SK-MEL-5 (cell line): ENCODE measurements around the gene ADAM8. TPM values are rescaled to one million over a fixed set of nuclear protein-coding genes. Genes with fewer than 3 reads are reported as not detected.

ENCODE experiments used
- DNase-seq: peaks from one replicate; pipeline ENCODE4 v3.0.0-alpha.2; 2016; ENCODE audit warnings: low read depth, low spot score
- in situ Hi-C: cut with HindIII; loops from 2 replicates; pipeline ENCODE4 v1.10.0; 2016; ENCODE audit warnings: low sequenced_read_pairs, high pct_unique_total_duplicates, low pct_unique_long_range_greater_than_20kb
- total RNA-seq: library from RNA; depleted of rRNA; stranded (reverse); fragments of >200 nt; shearing (Covaris generic); gene quantifications from 2 replicates; pipeline ENCODE4 v1.2.3, GENCODE V29; 2014

ADAM8 gene
- total RNA-seq, 1 experiment from 2014 or later: 0.05 TPM

DNA sequence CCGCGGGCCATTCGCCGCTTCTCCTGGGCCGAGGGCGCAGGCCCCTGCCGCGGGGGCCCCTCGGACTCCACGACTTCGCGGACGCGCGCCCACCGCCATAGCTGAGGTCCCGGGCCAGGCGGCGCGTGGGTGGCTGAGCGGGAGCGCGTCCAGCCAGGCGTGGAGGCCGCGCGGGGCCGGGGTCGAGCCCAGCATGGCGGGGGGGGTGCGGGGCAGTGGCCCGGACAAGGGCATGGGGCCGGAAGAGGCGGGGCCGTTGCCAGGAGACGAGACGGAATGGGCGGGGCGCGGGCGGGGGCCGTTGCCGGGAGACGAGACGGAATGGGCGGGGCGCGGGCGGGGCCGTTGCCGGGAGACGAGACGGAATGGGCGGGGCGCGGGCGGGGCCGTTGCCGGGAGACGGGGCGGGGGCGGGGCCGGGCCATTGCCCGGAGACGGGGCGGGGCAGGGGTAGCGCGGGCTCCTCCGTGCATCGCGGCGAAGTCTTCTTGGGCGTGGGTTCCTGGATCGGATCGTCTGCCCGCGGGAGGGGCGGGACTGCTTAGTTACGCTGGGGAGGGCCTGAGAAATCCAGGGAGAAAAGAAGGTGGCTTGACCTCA lies 14.8 kb downstream of the ADAM8 start:
- DNase-seq: peak; percentile 68
- in situ Hi-C loops: no loop called here

DNA sequence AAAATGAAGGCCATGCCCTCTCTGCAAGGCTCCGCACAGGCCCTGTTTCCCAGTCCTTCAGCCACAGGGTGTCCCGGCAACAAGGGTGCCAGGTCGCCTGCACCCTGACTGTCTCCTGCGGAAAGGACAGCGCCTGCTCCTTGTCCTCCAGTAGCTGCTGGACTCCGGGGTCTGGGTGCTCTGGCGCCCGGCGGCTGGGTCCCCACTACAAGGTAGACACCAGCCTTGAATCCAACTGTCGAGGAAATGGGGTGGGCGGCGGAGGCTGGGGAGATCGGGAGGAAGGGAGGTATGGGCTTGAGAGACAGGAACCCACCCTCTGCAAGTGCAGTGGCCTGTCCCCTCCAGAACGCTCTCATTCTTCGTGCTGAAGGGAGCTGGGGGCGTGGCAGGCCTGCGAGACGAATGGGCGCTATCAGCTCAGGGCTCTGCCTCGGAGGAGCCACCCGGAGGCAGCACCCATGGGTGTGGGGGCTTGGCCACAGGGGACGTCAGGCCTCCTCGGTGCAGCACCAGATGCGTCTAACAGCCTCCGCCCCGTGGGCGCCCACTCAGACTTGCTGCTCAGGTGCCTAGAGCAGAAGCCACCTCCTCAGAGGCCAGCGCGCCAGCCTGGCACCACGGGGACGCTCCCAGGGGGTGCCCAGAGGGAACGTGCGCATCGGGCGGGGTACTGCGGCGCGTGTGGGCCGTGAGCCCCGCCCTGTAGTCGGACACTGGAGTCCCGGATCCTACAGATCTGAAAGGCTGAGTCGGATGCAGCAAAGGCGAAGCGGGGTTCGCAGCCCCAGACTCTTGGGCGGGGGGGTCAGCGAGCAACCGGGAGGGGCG lies 15.6 kb downstream of the ADAM8 start:
- in situ Hi-C loops: no loop called here
- peak; percentile 26 for DNase-seq

DNA sequence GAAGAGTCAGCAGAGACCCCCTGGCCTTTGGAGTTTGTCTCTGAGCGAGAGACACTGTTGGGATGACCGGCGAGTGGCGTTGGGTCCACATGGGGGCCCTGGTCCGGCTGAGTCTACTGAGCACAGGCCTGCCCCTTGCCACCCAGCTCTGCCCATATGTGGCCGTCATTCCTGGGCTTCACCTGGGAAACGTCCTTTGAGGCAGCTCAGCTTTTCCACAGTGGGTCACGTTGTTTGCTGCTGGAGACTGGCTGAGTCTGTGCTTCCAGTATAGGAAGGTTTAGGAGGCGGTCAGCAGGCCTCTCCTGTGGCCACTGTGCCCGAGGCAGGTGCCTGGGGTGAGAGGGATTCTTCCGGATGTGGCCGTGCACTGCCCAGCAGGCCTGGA lies 17.1 kb downstream of the ADAM8 start:
- no peak for DNase-seq
- in situ Hi-C loops: no loop called here

DNA sequence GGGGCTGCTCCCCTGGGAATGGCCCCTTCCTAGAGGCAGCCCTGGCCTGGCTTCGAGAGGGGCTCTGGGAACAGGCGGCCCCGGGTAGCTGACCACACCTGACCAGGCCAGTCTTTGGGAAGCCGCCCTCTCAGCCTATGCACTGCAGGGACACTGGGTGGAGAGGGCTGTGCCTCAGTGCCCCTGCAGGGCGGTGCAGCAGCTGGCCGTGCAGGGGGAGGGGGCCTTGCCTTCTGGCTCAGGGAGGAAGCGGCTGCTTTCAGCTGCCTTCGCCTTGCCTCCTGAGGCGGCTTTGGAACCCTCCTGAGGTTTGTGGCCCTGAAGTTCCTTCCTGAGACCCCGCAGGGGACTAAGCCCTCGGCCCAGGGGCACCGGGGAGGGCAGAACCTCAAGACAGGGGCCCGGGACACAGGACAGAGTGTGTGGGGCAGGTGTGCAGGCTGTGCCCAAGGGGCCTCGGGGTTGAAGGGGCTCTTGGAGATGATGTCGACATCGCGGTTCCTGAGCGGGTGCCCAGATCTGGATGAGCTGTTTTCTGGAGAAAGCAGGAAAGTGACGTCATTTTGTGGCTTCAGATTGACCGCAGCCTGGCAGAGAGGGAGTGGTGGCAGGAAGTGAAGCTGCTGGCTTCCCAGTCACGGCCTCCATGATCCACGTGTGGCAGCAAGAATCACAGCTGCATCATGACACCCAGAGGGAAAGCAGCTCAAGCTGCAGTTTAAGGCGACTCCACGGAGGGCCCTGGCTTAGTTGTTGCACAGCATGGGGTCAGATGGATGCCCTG lies 17.7 kb downstream of the ADAM8 start:
- in situ Hi-C loops: no loop called here
- DNase-seq: peak; percentile 93

DNA sequence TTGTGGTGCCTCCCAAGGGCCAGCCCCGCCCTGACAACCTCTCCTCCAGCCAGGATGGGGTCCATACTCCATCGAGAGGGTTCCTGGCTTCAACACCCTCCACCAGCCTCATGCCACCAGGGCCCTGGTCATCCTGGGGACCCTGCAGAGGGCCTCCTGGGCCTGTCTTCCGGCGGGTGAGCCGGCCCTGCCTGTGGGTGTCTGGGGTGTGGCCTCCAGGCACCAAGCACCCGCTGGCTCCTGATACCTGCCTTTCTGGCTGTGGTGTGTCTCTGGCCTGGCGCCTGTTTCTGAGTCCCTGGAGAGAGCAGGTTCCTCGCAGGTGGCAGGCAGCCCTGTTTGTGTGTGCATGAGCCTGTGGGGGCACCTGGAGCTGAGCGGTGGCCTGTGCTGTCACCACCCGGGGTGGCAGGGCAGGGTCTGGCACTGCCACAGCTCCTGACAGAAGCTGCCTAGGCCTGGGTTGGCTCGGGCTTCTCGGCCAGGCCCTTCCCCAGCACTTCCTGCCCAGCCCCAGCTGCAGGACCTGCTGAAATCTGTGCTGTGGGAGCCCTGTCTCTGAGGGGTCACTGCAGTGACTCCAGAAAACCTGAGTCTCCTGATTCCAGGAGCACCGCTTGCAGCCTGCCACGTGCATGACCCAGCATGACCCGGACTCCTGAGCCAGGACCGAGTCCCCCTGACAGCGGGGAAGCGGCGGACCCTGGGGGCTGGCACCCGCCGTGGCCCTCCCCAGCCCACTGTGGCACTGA lies 18.4 kb downstream of the ADAM8 start:
- in situ Hi-C loops: no loop called here
- DNase-seq: no peak

DNA sequence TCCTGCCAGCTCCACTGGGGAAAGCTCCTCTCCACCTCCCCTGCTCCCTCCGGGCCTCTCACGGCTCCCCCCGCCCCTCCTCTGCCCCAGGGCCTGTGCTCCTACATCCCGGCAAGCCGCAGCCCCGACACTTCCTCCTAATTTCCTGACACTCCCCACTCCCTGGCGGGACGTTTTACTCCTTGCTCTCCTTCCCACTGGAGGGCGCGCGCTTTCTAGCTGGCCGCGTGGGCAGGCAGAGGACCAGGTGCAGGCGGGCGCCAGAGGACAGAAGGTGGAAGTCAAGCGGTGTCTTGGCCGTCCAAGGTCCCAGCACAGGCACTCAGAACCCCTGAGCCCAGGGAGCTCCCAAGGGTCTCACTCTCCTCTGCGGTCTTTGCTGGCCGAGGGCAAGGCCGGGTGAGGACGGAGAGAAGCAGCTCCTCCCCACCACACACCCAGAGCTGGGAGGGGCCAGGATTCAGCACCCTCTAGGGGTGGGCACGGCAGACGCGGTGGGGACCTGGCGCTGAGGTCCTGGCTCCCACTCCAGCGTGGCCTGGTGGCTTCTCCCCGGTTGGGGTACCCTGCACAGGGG lies 19.1 kb downstream of the ADAM8 start:
- in situ Hi-C loops: no loop called here
- peak; percentile 48 for DNase-seq

DNA sequence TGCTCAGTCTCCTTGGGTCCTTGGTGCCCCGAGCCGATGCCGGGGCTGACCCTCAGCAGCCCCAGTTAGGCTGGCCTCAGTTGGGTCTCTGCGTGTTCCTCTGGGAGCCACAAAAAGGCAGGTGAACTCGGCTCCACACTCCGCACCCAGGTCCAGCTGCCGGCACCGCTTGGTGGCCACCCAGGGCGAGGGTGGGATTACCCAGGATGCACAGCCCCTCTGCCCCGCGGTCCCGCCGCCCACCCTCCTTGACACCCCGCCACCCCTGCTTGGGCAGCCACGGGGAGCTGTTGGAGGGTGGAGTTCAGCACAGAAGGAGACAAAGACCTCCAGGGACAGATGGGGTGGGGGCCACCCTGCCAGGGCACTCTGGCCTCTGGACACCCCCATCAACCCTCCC lies 21.3 kb downstream of the ADAM8 start:
- in situ Hi-C loops: no loop called here
- no peak for DNase-seq

DNA sequence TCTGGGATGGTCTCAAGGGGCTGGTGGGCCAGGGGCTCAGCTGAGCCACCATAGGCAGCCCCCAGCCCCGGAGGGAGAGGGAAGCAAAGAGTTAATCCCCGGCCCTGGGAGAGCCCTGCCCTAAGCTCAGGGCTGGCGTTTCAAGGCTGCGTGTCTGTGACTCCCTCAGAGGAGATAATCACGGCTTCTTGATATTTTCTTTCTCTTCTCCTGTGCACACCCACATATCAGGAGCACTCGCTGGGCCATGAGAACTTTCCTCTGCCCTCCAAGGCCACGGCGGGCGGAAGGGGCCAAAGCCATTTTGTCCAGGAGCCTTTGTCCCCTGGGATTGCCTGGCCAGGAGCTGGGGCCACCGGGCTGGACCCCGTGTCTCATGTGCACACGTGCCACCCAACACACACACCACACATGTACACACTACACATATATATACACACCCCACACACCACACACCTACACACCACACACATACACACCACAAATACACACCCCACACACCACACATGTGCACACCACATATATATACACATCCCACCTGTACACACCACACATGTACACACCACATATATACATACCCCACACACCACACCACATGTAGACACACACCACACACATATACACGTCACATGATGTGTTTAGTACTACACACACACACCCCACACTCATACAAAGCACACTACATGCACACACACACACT lies 22.1 kb downstream of the ADAM8 start:
- no peak for DNase-seq
- in situ Hi-C loops: no loop called here

DNA sequence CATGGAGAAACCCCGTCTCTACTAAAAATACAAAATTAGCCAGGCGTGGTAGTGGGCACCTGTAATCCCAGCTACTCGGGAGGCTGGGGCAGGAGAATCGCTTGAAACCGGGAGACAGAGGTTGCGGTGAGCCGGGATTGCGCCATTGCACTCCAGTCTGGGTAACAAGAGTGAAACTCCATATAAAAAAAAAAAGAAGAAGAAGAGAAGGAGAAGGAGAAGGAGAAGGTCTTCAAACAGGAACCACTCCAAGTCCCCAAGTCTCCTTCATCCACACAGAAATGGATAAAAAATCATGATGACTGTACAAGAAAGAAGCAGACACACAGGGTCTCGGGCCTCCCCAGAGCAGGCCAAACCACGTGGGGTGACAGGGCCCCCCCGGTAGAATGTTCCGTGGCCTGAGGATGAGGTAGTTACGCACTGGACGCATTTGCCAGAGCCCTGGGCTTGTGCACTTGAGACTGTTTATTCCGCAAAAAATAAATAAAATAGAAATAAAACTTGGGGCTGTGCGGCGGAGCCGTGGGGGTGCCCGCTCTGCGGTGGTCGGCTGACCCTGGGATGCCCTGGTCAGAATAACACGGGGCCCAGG lies 23.2 kb downstream of the ADAM8 start:
- no peak for DNase-seq
- in situ Hi-C loops: no loop called here

DNA sequence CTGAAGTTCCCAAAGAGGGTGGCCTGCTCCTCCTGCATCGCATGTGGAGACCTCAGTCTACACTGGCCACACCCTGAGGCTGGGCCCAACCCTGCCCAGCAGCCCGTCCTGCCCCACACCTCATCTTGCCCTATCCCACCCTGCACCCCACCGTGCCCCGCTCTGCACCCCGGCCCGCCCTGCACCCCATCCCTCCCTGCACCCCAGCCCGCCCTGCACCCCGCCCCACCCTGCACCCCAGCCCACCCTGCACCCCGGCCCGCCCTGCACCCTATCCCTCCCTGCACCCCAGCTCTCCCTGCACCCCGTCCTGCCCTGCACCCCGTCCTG lies 24.5 kb downstream of the ADAM8 start:
- no peak for DNase-seq
- in situ Hi-C loops: no loop called here

DNA sequence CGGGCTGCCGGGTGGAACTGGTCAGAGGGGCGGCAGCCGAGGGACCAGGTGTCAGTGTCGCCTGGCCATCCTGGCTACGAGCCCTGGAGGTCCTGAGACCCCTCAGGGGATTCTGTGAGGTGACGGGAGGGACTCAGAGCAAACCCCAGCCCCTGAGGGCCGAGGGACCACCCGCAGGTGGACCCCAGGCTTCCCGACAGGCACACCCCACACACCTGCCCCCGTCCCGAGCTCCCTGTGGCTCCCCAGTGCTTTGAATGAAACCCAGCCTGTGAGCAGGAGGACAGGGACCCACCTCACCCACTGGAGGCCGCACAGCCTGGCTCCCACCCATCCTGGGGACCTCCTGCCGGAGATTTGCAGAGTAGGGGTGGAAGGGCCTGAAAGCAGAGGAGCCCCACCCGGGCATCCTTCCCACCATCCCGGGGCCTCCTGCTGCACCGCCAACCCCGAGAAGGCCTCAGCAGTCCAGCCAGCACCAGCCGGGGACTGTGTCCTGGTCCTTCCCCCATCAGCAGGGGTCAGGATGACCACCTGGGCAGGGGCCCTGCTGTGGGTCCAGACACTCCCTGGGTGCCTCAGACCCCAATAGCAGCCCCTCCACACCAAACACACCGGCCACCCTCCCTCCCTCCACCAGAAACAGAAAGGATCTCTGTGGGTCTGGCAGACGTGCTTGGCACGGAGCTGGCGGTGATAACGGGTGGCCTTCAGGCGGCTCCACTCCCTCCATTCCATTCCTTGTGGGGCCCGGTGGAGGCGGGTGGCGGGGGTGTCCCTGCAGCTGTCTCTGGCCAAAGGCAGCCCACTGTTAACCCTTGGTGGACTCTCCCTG lies 25.1 kb downstream of the ADAM8 start:
- DNase-seq: no peak
- in situ Hi-C loops: no loop called here

DNA sequence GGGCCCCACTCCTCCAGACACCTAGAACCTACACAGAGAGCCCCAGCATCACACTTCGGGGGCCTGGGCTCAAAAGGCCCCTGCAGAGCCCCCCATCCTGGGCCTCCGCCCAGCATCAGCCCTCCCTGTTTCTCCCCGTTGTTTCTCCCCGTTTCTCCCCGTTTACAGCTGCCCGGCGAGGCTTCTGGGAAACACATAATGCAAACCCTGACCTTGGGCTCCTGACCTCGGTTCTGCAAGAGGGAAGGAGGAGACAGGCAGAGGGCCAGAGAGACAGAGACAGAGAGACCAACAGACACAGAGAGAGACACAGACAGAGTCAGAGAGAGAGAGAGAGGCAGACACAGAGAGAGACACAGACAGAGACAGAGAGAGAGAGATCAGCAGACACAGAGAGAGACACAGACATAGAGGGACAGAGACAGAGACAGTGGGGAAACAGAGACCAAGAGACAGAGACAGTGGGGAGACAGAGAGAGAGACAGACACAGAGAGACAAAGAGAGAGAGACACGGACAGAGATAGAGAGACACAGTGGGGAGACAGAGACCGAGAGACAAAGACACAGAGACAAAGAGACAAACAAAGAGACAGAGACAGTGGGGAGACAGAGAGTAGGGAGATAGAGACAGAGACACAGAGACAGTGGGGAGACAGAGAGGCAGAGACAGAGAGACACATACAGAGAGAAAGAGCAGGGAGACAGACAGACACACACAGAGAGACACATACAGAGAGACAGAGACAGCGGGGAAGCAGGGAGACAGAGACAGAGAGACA lies 26.5 kb downstream of the ADAM8 start:
- DNase-seq: no peak

DNA sequence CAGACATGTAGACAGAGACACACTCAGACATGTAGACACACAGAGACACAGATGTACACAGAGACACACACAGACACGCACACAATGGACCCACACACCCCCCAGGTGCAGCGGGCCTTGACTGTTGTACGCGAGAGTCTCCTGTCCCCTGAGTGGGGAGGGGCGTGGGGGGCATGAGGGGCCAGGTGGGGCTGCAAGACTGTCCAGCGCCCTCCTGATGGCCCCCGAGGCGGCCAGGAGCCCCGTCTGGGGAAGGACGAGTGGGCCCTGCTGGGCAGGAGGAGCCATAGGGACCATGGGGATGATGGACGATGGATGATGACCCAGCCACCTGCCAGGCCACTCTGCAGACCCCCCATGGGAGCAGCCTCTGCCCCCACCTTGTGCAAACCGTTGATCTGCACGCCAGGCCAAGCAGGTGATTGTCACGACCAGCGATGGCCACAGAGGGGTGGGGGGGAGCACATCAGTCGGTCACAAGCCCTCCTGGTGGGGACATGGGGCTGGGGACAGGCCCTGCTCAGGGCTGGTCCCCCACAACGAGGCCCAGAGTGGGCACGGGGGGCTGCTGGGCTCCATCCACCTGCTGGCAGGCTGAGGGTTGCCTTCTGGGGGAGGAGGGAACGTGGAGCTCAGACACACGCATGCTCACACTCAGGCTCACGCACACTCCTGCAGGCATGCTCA lies 27.4 kb downstream of the ADAM8 start:
- in situ Hi-C loops: no loop called here
- DNase-seq: no peak

More for the DNA sequence above, 26.5 kb downstream of the ADAM8 start:
- in situ Hi-C loops: no loop called here

DNA sequence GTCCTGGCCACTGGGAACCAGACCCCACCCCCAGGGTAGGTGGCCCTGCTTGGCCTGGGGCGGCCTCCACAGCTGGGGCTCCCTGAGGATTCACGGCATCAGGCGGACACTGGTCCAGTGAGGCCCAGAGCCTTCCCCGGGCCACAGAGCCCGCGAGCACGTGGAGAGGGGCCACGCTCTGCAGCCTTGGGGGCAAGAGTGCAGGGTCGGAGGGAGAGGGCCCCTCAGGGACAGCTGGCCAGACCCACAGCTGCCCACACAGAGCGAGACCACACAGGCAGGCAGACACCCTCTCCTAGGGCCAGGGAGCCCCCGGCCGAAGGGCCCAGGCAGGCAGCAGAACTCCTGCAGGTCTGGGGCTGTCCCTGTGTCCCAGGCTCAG lies 28.3 kb downstream of the ADAM8 start:
- in situ Hi-C loops: no loop called here
- DNase-seq: no peak
